Chondrocyte (in vitro differentiated cells): Measurements from ENCODE around the gene ZNF410. TPM values are rescaled to one million over a fixed set of nuclear protein-coding genes. Genes with fewer than 3 reads are reported as not detected.
"Not testable (repeated sequence)": the region's sequence is repeated elsewhere in the genome, so short reads cannot be mapped to it uniquely, and the experiment has no call there.

Source experiments
- DNase-seq: peaks from one replicate; pipeline ENCODE4 v3.0.0; 2021; ENCODE audit warnings: mixed read lengths, low spot score
- H3K27ac Mint-ChIP-seq: one replicate; pipeline ENCODE4 v1.8.0; 2021; ENCODE audit warnings: mild to moderate bottlenecking, moderate library complexity, mixed read lengths; ENCODE audit not compliant: unreplicated experiment
- H3K27me3 Mint-ChIP-seq: 2 replicates; pipeline ENCODE4 v1.8.0; 2021; ENCODE audit warnings: low read depth, mixed read lengths
- H3K36me3 Mint-ChIP-seq: 2 replicates; pipeline ENCODE4 v1.8.0; 2021; ENCODE audit warnings: low read depth, mixed read lengths
- H3K4me1 Mint-ChIP-seq: 2 replicates; pipeline ENCODE4 v1.8.0; 2021; ENCODE audit warnings: low read depth, mild to moderate bottlenecking, mixed read lengths
- H3K4me3 Mint-ChIP-seq: one replicate; pipeline ENCODE4 v1.8.0; 2021; ENCODE audit warnings: mild to moderate bottlenecking, moderate library complexity, mixed read lengths; ENCODE audit not compliant: unreplicated experiment
- H3K9me3 Mint-ChIP-seq: 2 replicates; pipeline ENCODE4 v1.8.0; 2021; ENCODE audit warnings: low read depth, mixed read lengths
- total RNA-seq: library from RNA; stranded (reverse); gene quantifications from 3 replicates; pipeline ENCODE4 v1.2.1, GENCODE V29; 2021
- TF ChIP-seq, protein P1 (sequence below): fragments of 200-600 bp; sonication (generic); IDR thresholded peaks from 2 replicates; pipeline ENCODE4 v1.5.0; 2021; ENCODE audit warnings: antibody characterized with exemption, mild to moderate bottlenecking, moderate library complexity

The ZNF410 gene
- total RNA-seq, 1 donor from 2014 or later = 34.8 TPM

DNA sequence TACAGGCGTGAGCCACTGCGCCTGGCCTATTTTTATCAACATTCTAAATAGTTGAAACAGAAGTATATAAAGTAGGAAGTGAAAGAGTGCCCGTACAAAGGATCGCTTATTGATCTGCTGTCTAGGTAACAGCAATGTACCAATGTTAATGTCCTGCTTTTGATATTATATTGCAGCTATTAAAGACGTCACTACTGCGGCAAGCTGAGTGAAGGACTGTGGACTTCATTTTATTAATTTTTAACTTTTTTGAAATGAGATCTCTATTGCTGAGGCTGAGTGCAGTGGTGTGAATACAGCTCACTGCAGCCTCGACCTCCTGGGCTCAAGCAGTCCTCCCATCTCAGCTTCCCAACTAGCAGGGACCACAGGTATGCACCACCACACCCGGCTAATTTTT, 24.2 kb upstream of the ZNF410 start:
- H3K36me3 Mint-ChIP-seq = peaks cover 2% of the 10 kb centered on the region
- no peak for DNase-seq
- no peak overlapping the region for H3K4me3 Mint-ChIP-seq
- no peaks in the 10 kb centered on the region for H3K9me3 Mint-ChIP-seq
- H3K4me1 Mint-ChIP-seq = no peaks in the 10 kb centered on the region
- H3K27me3 Mint-ChIP-seq = no peaks in the 10 kb centered on the region
- no peak overlapping the region for H3K27ac Mint-ChIP-seq
- TF ChIP-seq, protein P1, sequence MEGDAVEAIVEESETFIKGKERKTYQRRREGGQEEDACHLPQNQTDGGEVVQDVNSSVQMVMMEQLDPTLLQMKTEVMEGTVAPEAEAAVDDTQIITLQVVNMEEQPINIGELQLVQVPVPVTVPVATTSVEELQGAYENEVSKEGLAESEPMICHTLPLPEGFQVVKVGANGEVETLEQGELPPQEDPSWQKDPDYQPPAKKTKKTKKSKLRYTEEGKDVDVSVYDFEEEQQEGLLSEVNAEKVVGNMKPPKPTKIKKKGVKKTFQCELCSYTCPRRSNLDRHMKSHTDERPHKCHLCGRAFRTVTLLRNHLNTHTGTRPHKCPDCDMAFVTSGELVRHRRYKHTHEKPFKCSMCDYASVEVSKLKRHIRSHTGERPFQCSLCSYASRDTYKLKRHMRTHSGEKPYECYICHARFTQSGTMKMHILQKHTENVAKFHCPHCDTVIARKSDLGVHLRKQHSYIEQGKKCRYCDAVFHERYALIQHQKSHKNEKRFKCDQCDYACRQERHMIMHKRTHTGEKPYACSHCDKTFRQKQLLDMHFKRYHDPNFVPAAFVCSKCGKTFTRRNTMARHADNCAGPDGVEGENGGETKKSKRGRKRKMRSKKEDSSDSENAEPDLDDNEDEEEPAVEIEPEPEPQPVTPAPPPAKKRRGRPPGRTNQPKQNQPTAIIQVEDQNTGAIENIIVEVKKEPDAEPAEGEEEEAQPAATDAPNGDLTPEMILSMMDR = no peak

DNA sequence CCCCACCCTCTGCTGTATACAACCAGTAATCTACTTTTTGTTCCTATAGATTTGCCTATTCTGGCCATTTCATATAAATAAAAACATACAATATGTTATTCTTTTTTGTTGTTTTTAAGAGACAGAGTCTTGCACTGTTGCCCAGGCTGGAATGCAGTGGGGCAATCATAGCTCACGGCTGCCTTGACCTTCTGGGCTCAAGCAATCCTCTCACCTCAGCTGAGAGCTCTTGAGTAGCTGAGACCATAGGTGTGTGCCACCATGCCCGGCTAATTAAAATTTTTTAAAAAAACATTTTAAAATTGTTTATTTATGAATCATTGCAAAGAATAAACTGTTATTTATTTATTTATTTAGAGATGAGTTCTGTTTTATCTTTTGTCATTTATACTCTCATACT, 23.4 kb upstream of the ZNF410 start:
- Mint-ChIP-seq H3K9me3 (no peaks in the 10 kb centered on the region), H3K36me3 (peaks cover 2% of the 10 kb centered on the region), H3K27me3 (no peaks in the 10 kb centered on the region), H3K4me3 (no peak overlapping the region), H3K4me1 (no peaks in the 10 kb centered on the region), H3K27ac (no peak overlapping the region)
- DNase-seq = no peak
- TF ChIP-seq, protein P1 = no peak

DNA sequence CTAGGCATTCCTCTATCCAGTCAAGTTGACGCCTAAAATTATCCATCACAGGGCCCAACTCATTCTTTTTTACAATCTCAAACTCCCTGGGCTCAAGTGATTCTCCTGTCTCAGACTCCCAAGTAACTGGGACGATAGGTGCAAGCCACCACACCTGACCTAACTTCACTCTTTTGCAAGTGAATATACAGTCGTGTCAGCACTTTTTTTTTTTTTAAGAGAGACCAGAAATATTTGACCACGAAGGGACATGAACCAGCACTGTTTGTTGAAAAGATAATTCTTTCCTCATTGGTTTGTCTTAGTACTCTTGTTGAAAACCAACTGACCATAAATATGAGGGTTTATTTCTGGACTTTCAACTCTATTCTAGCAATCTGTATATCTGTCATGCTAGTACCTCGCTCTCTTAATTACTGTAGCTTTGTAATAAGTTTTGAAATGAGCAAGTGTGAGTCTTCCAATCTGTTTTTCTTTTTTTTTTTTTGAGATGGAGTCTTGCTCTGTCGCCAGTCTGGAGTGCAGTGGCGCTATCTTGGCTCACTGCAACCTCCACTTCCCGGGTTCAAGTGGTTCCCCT, 21.0 kb upstream of the ZNF410 start:
- no peak overlapping the region for H3K4me3 Mint-ChIP-seq
- no peaks in the 10 kb centered on the region for H3K9me3 Mint-ChIP-seq
- TF ChIP-seq, protein P1 = no peak
- no peaks in the 10 kb centered on the region for H3K4me1 Mint-ChIP-seq
- no peaks in the 10 kb centered on the region for H3K27me3 Mint-ChIP-seq
- no peak for DNase-seq
- H3K27ac Mint-ChIP-seq = no peak overlapping the region
- peaks cover 2% of the 10 kb centered on the region for H3K36me3 Mint-ChIP-seq

DNA sequence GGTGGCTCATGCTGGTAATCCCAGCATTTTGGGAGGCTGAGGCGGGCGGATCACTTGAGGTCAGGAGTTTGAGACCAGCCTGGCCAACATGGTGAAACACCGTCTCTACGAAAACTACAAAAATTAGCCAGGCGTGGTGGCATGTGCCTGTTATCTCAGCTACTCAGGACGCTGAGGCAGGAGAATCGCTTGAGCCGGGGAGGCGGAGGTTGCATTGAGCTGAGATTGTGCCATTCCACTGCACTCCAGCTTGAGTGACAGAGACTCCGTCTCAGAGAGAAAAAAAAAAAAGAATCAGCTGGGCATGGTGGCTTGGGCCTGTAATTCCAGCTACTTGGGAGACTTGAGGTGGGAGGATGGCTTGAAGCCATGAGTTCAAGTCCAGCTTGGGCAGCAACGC, 16.9 kb upstream of the ZNF410 start:
- H3K36me3 Mint-ChIP-seq, H3K27me3 Mint-ChIP-seq, H3K4me1 Mint-ChIP-seq, H3K27ac Mint-ChIP-seq, DNase-seq, H3K9me3 Mint-ChIP-seq, H3K4me3 Mint-ChIP-seq: not testable (repeated sequence)

DNA sequence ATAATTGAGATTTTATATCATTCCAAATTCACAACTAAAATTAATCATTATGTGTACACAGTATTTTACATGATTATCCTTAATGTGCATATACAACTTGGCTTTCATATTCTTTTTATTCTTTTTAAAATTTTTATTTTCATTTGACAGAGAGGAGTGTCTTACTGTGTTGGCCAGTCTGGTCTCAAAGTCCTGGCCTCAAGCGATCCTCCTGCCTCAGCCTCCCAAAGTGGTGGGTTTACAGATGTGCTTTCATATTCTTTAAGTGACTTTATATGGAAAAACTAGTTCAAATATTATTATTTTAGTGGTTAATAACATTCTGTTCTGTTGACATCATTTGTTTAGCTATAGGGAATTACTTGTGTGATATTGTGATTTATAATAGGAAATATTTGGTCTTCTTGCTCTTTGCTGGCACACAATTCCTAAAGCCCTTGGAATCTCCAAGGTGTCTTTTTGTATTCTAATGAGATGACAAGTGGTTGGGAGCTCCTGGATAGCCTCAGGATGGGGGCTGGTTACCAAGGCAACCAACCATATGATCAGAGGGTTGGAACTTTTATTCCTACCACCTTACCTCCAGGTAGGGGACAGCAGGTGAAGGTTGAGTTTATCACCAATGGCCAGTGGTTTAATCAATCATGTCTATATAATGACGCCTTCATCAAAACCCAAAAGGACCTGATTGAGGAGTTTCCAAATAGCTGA, 16.0 kb upstream of the ZNF410 start:
- H3K4me1 Mint-ChIP-seq = peaks cover 8% of the 10 kb centered on the region
- TF ChIP-seq, protein P1 = no peak
- no peak overlapping the region for H3K27ac Mint-ChIP-seq
- H3K4me3 Mint-ChIP-seq = no peak overlapping the region
- no peak for DNase-seq
- H3K9me3 Mint-ChIP-seq = no peaks in the 10 kb centered on the region
- H3K36me3 Mint-ChIP-seq = peaks cover 1% of the 10 kb centered on the region
- H3K27me3 Mint-ChIP-seq = no peaks in the 10 kb centered on the region

DNA sequence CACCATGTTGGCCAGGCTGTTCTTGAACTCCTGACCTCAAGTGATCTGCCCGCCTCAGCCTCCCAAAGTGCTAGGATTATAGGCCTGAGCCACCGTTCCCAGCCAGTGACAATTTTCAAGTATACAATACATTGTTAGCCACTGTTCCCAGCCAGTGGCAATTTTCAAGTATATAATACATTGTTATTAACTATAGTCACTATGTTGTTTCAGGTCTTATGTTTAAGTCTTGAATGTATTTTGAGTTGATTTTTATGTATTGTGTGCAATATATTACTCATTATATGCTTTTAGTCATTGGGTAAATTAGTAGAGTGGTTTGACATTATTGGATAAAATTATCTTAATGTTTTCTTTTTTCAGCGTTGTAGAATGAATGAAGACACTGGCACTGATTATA, 13.0 kb upstream of the ZNF410 start:
- TF ChIP-seq, protein P1 = no peak
- no peak overlapping the region for H3K4me3 Mint-ChIP-seq
- H3K27ac Mint-ChIP-seq = no peak overlapping the region
- no peaks in the 10 kb centered on the region for H3K9me3 Mint-ChIP-seq
- H3K27me3 Mint-ChIP-seq = no peaks in the 10 kb centered on the region
- peaks cover 1% of the 10 kb centered on the region for H3K36me3 Mint-ChIP-seq
- DNase-seq = no peak
- H3K4me1 Mint-ChIP-seq = peaks cover 10% of the 10 kb centered on the region
